HUDEP-2 (cell line): Measurements from ENCODE around the gene ASB6.
"Not testable (repeated sequence)": the region's sequence is repeated elsewhere in the genome, so short reads cannot be mapped to it uniquely, and the experiment has no call there.

Source experiments
- DNase-seq, 76 experiments: peaks; one replicate each; lab custom pipeline; 2025; ENCODE audit not compliant: unreplicated experiment in 76 of 76; lab: John Stamatoyannopoulos, UW

ASB6 gene

DNA sequence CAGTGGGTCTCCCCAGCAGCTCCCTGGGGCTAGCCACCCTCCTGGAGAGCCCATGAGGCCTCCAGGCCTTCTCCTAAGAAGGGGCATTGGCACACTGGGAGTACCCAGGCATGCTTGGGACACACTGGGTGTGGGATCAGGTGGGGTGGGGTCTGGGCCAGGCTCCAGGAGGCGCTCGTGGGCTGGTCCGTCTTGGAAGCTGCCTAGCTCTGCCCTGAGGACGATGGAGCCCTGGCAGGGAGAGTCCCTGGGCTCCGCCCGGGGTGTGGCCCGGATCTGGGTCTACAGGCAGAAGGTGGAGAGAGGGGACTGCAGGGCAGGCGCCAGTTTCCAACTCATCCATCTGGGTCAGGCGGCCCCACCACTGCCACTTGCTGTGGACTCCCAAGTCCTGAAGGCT lies 25.9 kb upstream of the ASB6 start:
- no peak for DNase-seq

DNA sequence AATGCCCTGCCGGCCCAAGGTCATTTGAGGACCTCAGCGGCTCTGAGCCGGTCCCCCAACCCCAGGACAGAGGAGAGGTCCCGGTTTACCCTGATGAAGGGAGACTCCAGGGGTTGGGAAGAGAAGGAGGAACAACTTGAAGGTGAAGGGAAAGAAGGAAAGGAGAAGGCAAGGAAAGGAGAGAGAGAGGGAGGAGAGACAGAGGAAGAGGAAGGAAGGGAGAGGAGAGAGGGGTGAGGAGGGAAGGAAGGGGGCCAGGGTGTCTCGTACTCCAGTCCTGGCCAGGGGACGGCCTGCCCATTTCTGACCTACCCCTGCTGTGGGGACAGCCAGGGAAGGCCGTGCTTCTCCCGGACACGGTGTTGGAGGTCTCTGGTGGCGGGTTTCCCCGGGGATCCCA lies 25.4 kb upstream of the ASB6 start:
- DNase-seq: no peak

DNA sequence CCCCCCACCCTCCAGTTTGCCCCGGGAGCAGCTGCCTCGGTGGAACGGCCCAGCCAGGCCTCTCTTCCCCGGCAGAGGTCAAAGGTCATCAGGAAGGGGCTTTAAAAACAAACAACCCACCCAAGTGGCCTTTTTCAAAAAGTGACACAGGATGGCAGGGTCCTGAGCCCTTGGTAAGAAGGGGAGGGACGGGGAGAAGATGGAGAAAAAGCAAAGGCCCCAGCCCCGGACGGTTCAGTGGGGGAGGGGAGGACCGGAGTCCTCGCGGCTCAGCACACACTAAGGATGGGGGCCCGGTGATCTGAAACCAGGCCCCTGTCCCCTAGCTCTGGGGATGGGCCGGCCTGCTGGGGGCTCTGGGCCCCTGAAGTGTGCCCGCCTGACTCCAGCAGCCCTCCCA lies 24.6 kb upstream of the ASB6 start:
- DNase-seq: no peak

DNA sequence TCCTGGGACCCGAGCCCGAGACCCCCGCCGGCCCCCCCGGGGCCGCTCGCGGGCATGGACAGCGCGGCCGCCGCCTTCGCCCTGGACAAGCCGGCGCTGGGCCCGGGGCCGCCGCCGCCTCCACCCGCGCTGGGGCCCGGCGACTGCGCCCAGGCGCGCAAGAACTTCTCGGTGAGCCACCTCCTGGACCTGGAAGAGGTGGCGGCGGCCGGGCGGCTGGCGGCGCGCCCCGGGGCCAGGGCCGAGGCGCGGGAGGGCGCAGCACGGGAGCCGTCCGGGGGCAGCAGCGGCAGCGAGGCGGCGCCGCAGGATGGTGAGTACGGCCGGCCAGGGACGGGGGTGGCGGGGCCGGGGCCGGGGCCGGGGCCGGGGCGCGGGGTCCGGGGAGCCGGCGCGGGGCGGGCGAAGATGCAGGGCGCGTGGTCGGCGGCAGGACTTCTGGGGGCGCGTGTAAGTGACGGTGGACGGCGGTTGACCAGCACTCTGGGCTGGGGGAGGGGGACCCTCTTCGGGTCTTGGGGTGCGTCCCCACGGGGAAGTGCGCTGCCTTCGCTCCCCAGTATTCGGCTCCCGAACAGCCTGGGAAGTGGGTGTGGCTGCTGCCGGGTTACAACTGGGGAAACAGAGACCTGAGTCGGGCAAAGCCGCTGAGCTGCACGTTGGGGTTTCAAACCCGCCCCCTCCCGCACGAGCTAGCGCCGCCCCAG lies 24.0 kb upstream of the ASB6 start:
- DNase-seq: no peak

DNA sequence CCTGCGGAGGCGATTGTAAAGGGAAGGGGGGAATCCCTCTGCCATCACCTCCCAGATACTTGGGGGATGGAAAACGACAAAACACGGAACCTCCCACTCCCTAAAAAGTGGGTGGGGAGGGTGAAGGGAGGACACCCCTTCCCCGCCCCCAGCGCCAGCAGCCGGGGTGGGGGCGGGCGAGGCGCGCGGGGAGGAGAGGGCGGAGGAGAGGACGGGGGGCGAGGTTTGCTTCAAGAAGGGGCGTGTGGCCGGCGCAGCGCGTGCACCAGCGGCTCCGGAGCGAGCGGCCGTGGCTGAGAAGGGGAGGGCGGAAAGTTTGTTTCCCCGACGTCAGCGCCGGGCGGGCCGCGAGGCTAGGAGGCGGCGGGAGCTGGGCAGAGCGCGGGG lies 23.4 kb upstream of the ASB6 start, which contains the start of gene PRRX2:
TSS of gene PRRX2 (plus strand) at position 259 of the 387 bp plus-strand sequence. CDS start 221 bp downstream, outside the sequence.
- no peak for DNase-seq

DNA sequence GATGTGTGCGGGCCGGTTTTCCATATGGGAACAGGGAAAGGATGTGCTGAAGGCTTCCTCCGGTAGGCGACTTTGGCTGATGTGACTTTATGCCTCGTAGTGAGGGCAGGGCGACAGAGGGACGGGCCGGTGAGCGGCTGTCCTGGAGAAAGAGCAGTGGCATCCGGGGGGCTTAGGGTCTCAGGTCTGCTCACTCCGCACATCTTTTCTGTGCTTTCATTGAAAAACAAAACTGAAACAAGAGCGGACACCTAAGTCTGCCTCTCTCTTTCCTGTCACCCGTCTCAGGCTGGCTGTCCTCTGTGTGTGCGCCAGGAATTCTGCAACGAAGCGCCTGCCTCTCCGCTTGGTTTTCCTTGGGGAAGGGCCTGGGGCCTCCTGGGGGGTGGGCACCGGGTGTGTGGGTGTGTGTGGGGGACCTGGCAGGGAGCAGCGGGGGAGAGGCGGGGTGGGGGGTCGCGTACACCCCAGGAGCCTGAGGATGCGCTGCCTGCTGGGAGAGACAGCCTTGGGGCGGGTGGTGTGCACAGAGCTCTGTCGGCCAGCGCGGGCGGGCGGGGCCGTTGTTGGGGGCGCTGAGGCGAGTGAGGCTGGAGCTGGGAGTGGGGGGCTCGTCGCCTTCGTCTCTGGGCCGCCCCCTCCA lies 22.9 kb upstream of the ASB6 start:
- DNase-seq: no peak

DNA sequence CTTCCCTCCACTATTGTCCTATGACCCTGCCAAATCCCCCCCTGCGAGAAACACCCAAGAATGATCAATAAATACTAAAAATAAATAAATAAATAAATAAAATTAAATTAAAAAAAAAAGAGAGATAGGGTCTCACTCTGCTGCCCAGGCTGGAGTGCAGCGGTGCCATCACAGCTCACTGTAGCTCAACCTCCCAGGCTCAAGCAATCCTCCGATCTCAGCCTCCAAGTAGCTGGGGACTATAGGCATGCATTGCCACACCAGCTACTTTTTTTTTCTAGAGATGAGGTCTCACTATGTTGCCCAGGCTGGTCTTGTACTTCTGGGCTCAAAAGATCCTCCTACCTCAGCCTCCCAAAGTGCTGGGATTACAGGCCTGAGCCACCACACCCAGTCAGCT lies 20.3 kb upstream of the ASB6 start:
- DNase-seq: not testable (repeated sequence)

DNA sequence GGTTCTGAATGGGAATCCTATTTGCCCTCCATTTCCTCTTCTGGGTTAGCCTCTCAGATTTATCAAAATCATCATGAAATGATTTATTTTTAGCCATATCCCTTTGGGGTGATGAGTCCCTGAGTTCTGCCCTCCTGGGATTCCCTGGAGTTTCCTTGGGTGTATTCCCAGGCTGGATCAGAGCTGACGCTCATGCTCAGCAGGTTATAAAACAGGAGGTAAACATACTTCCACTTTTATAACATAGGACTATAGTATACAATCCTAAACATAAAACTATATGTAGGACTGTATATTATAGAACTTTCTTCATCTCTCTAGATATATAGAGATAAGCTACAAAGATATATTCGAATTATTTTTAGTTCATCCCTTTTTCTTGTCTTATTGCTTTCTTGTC lies 19.1 kb upstream of the ASB6 start:
- DNase-seq: no peak

DNA sequence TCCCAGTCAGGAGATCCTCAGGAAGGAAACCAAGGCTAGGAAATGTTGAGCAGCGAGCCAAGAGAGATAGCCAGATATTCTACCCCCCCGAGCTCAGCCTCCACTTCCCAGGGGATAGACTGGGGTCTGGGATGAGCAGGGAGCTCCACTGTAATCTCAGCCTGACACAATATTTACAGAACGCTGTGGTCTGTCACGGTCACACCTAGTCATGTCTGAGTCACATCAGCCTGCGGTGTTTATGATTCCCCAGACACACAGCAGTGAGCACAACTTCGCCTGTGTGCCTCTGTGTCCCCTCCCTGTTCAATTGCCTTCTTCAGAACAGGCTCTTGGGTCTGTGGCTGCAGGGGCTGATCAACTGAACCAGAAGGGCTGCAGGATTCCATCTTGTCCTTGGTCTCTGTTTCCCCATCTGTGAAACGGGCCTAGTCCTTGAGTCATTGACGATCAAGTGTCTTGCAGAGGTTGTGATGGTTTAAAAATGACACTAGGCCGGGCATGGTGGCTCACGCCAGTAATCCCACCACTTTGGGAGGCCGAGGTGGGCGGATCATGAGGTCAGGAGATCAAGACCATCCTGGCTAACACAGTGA lies 14.9 kb upstream of the ASB6 start:
- no peak for DNase-seq

DNA sequence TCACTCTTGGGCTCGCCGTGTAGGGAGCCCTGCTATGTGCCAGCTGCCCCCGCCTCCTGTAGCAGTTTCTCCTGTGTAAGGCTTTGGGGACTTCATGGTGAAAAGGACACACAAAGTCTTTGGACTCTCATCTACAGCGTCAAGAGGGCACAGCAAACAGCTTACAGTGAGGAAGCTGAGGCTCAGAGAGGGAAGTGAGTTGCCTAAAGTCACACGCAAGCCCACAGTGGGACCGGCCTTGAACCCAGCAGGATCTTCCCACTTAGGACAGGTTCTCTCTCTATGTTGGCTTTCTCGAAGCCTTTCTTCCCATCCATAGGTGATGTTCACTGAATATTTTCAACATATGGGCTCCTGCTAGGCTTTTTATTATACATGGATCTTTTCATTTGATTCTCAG lies 13.7 kb upstream of the ASB6 start:
- DNase-seq: no peak

DNA sequence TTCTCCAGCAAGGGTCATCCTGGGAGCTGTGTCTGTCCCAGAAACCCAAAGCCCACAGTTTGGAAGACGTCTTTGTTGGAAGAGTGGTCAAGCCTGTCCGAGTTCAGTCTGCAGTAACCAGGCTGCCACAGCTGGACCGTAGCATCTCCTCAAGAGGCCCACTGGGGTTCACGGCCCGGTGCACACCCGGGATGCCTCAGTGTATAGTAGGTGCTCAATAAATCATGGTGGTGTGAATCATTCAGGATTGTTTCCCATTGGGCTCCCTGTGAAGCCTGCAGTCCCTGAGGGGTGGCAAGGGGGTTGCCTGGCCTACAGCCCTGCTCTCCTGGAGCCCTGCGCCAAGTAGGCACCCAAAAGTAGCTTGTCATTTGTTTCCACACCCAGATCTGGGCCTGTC lies 13.2 kb upstream of the ASB6 start:
- DNase-seq: no peak

DNA sequence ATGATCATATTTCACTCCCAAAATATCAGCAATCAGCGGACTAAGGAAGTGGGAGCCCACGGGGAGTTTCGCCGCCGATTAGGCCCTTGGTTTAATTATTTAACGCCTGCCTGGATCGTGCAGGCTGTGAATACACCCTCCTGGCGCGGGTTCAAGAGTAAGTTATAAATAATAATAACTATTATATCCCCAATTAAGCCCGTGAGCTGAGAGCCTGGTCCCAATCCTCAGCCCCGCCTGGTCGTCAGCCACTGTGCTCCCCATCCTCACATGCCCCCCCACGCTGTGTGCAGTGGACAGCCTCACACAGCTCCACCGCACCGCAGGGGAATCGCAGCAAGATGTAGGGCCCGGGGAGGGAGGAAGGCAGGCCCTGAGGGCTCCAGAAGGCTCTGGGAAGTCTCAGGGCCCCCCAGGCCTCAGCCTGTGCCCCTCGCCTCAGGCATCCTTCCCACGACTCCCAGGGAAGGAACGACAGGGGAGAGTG lies 12.6 kb upstream of the ASB6 start:
- no peak for DNase-seq

DNA sequence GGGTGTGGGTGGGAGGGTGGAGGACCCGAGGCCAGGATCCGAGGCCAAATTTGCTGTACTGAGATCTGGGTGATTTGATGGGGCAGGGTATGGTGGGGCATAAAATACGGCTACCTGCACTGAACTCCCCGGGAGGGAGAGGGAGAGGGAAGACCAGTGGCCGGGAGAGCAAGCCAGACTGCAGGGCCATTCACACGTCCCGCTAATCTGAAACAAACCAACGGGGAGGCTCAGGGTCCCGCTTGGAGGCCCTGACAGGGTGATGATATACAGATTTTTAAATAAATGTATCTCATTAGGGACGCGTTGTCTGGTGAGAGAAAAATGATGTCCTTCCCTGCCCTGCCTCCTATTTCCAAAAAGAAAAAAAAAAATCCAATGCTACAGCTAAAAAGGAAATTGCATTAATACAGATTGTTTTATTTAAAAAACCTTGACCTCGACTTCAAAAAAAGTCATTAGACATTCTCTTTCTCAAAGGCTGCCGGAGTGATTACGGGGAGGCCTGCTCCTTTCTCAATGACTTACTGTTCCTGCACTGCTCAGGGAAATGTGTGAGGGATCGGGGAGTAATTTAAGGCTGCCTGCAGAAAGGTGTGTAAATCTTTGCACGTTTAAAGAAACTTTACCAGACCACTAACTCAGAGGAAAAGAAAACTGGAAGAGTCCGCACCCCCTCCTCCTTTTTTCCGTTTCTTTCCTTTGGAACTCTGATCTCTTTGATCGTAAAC lies 12.0 kb upstream of the ASB6 start:
- DNase-seq: no peak

DNA sequence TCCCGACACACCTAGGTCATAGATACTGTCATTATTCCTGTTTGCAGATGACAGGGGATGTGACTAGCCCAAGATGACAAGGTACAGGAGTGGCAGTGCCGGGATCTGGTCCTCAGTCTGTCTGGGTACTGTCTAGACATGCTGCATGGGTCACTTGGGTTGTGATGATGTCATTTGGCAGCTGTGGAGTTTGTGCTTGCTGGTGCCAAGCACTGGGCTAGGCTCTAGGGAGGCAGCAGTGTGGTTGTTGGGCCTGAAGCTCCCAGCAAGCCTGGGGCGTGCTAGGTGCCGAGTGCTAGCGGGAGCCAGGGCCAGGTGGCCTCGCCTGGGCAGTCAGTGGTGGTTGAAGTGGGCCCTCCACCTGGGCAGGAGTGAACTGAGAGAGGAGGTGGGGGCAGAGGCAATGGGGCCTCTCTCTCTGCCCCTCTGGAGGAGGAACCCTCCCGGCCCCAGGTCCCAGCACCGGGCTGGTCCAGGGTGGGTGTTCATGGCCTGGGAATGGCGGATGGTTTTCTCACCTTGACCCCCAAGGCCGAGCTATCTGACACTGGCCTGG lies 8.8 kb upstream of the ASB6 start:
- no peak for DNase-seq

DNA sequence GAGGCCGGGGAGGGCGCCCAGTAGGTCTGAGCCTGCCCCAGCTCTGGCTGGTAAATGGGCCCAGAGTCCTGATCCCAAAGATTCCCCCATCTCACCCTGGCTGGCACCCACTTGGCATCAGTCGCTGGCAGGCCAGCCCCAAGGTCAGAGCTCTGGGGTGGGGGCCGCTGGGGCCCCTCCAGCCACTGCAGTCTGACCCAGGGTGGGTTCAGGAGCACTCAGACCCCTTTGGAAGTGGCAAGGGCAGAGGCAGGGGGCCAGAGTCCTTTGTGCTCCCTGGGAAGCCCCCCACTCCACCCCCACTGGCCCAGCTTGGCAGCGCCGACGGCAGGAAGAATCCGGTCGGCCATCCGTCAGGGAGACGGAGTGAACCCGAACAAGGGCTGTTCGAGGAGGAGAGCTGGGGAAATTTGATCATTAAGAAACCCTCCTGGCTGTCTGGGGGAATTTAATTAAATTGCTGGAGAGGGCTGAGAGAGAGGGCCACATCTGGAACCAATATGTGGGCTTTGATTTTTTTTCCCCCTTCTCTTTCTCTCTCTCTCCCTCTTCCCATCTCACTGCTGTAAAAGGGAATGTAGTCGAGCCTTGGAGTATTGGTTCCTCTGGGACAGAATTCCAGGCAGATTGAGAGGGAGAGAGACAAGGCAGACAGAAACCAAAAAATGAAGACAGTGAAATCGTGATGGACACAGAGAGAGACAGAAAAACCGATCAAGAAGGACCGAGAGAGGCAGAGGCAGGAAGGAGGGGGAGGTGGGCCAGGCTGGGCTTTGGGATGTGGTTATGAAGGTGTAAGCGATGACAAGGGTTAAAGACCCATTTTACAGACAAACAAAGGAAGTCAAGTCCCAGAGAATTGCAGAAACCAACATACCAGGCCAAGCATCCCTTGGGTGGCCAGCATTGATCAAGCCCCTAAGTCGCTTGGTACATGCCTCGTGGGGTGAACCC lies 8.1 kb upstream of the ASB6 start:
- no peak for DNase-seq

DNA sequence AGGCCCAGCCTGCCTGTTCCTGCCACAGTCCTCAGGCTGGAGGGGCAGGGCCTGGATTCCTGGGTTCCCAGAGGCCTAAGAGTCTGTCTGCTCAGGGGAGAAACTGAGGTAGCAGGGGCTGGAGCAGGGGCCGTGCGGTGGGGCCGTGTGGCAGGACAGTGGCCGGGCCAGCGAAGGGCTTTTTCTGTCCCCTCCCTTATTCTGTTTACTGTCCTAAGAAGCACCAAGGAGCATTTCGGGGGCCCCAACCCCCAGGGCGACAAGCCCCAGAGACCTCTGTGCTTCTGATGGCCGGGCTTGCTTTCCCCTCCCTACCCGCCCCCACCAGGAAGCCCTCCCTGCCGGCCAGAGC lies 6.8 kb upstream of the ASB6 start:
- DNase-seq: no peak

DNA sequence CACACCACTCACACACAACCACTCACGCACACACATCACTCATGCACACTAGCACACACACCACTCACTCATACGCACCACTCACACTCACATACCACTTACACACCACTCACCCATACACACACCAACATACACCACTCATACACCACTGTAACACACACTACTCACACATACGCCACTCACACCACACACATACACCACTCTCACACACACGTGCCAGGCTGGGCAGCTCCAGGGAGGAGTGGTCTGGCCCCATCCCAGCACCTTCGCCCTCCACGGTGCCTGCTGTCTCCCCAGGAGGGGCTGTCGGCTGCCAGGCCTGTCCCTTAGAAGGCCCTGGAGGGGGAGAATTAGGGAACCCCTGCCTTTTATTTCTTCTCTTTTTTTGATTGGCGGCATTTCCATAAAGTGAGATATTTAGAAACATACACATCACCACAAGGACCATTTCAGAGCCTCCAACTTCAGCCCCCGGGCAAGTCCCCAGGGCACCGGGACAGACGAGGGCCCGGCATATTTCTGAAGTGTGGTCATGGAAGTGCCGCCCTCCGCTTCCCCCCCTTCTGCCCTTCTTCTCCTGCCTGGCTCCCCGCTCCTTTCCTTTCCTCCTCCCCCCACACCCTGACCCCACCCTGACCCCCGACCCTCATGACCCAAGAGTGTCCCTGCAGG lies 6.3 kb upstream of the ASB6 start:
- no peak for DNase-seq

DNA sequence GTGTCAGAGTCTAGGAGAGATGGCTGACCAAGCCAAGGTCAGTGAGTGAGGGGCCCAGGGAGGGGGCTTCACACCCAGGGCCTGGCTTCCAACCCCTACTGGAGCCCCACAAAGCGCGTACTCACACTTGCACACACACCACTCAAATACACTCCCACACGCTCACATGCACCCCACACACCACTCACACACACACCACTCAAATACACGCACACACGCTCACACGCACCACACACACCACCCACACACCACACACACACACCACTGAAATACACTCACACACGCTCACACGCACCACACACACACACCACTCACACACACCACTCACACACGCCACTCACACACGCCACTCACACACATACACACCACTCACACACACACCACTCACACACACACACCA lies 5.7 kb upstream of the ASB6 start:
- no peak for DNase-seq

DNA sequence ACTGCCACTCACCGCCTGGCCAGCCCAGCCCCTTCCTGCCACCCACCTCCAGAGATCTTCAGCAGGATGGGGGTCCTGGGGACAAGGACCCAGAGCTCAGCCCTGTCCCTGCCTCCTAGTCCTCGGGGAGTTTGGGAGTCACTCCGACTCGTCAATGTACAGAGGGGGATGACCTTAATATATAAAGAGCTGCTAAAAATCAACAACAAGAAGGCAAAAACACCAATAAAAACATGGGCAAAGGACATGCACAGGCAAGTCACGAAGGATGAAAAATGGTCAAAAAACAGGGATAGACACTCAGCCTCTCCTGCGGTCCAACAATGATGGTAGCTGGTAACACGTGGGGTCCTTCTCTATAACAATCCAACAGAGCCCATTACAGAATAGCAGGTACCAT lies 4.7 kb upstream of the ASB6 start:
- DNase-seq: no peak

DNA sequence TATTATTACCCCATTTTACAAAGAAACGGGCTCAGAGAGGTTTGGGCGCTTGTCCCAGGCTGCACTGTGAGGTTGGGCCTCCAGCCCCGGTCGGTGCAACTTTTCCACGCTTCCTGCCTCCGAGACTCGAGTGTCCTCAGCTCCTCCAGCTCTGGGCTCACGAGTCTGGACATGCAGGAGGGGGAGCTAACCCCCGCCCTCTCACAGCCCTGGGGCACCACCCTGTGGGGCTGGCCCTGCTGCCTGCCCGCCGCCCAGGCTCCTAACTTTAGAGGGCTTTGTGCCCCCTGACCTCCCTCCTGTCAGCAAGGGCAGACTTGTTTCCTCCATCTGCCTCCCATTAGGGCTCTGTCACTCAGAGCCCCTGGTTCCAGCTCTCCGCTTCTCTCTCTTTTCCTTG lies 4.3 kb upstream of the ASB6 start:
- DNase-seq: no peak
